GM12801 (cell line): ENCODE measurements around the gene ANKRD63.

Experiments
- TF ChIP-seq, protein P1 (sequence below): IDR thresholded peaks from one replicate; pipeline ENCODE4 v1.5.1; 2011; ENCODE audit warnings: control low read depth; ENCODE audit not compliant: insufficient read length; ENCODE audit errors: extremely low read depth

ANKRD63 gene

DNA sequence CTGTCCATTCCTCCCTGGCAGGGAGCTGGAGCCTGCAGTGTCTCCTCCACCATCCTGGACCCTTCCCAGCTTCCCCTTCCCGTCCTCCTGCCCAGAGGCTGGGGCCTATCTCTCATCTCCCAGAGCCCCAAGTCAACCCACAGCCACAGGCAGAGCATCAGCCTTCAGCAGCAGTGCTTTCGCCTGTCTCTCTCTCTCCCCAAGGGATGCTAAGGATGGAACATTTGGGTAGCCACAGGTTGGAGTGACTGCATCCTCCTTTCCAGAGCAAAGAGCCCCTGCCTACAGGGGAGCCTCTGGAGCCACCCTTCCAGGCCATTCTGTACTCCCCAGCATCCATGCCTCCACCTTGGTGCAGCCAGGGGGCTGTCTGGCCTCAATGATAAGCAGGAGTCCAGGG lies 20.7 kb upstream of the ANKRD63 start:
- TF ChIP-seq, protein P1, sequence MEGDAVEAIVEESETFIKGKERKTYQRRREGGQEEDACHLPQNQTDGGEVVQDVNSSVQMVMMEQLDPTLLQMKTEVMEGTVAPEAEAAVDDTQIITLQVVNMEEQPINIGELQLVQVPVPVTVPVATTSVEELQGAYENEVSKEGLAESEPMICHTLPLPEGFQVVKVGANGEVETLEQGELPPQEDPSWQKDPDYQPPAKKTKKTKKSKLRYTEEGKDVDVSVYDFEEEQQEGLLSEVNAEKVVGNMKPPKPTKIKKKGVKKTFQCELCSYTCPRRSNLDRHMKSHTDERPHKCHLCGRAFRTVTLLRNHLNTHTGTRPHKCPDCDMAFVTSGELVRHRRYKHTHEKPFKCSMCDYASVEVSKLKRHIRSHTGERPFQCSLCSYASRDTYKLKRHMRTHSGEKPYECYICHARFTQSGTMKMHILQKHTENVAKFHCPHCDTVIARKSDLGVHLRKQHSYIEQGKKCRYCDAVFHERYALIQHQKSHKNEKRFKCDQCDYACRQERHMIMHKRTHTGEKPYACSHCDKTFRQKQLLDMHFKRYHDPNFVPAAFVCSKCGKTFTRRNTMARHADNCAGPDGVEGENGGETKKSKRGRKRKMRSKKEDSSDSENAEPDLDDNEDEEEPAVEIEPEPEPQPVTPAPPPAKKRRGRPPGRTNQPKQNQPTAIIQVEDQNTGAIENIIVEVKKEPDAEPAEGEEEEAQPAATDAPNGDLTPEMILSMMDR = no peak

DNA sequence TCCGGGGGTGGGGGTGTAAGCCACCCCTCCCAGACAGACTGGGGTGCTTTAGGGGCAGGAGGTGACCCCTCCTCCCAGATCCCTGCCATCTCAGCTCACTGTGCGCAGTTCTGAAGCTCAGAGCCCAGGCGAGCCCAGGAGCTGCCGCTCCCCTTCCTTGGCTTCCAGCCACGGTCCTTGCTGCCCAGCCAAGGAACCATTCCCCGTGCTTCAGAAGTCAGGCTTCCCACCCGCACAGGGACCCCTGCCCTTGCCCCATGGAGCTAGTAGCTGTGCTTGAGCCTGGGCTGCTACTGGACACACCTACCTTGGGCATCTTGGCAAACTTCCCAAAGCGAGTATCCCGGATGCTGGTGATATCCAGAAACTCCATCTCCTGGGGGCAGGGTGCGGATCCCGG lies 20.1 kb upstream of the ANKRD63 start:
- TF ChIP-seq, protein P1 = no peak

DNA sequence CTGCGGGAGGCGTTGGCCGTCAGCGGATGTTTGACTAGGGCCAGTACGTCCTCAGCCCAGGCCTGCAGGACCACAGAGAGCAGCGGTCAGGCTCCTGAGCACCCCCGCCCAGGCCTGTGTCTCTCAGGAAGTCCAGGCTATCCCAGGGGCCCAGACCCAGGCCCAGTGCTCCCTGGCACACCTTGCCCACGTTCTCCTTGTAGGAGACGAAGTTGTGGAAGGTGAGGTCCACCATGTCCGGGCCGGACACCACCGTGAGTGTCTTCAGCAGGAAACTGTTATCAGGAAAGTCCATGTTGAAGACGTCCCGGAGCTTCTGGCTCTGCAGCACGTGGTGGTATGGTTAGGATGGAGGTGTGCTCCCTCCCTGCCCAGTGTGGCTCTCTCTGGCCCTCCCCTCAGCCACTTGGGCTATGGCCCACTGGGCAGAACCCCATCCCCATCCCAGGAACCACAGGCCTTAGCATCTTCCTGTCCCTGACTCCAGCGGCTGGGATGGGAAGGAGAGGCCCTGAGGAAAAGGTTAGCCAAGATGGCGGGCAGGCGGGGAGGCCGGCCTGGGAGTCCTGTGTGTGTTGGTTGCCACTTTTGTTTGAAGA lies 19.5 kb upstream of the ANKRD63 start:
- TF ChIP-seq, protein P1 = no peak

DNA sequence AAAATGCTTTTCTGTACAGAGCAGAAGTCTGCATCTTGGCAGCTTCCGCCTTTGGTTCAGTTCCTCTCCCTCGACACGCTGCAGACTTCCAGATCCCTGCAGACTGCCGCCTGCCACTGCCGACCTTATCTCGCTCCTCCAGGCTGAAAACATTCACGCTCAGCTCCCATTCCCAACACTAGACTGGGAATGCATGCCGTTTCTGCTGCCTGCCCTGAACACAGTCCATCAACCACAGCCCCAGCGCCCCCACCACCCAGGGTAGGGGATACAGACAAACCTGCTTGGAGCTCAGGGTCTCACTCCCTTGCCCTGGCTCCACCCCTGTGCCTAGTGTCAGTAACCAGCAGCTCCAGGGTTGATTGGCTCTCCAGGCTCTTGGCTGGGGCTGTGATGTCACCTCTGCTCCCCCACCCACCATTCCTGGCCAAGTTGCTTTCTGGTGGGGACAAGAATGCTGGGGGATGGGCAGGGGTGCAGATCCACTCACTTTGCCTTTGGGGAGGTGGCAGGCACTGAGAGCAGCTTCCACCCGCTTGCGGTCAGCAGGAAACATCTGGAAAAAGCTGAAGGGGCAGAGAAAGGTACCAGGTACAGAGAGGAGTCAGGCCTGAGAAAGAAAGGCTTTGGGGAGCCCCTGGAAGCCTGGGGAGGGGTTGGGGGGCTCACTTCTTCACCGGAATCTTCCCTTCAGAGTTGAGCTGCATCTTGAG lies 18.8 kb upstream of the ANKRD63 start:
- TF ChIP-seq, protein P1 = no peak

DNA sequence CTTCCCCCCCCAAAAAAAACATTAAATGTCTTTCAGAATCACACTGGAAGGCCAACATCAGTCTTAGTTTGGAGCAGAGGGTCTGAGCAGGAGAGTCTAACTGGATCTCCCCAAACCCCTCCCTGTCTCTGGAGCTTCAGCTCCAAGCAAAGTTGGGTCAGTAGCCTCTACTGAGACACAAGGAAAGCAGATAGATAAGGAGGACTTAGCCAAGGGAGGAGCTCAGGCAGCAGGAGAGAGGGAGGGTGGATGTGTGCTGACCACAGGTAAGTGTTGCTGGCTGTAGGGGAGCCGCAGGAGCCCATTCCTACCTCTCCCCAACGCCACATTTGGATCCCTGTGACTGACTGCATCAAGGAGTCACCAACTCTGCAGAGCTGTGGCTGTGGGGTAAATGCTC lies 17.9 kb upstream of the ANKRD63 start:
- TF ChIP-seq, protein P1 = no peak

DNA sequence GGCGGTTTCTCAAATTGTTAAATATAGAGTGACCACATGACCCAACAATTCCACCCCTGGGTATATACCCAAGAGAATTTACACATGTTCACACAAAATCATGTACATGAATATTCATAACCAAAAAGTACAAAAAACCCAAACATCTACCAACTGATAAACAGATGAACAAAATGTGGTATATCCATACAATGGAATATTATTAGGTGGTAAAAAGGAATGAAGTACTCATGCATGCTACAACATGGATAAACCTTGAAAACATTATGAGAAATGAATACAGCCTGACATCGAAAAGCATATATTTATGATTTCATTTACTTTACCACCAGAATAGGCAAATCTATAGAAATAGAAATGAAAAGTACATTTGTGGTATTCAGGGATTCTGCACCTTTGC lies 17.5 kb upstream of the ANKRD63 start:
- TF ChIP-seq, protein P1 = no peak

DNA sequence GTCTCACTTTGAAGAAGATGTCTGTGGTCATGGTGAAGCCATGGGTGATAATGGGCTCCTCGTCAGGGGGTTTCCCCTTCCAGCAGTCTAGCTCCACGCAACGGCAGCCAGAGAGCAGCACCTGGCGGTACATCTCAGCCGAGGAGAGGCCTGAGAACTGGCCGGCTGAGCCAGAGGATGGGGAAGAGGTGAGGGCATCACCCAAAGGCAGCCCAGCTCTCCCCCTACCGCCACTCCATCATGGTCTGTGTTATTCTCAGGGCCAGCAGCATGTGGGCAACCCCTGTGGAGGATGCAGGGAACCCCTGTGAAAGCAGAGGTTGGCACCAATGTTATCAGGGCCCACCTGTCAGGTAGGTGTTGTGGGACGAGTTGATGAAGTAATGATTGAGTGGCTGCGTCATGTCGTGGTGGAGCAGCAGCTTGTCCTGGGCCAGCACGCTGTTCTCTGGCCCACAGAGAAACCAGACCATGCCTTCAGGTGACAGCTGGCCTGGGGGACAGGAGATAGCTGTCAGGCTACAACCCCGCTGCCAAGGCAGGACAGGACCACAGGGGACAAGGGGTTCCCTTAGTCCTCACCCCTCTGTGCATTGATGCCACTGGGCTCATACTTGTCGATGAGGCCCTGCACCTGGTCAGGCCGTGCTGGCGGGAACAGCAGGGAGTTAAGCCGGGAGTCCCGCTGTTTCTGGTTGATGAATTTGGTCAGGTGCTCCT lies 15.5 kb upstream of the ANKRD63 start:
- TF ChIP-seq, protein P1 = no peak
